Renal cortical epithelial cell (primary cell): ENCODE results near the gene S100A9. TPM values are rescaled to one million over a fixed set of nuclear protein-coding genes. Genes with fewer than 3 reads are reported as not detected.
A peak's percentile ranks its signal among the peaks of the same experiment; 100 is the strongest.
"Not testable (repeated sequence)": the region's sequence is repeated elsewhere in the genome, so short reads cannot be mapped to it uniquely, and the experiment has no call there.

Experiments used
- DNase-seq: peaks from one replicate; pipeline ENCODE4 v3.0.0-alpha.2; 2011; ENCODE audit warnings: low read depth
- total RNA-seq: library from RNA; depleted of rRNA; stranded (reverse); fragments of >200 nt; gene quantifications from 2 replicates; pipeline ENCODE4 v1.2.3, GENCODE V29; 2014

The S100A9 gene
- total RNA-seq, 1 donor from 2014 or later: 0.70 TPM

- no peak for DNase-seq
Observed at GRCh38 chr1:153344718-153345025, 13.0 kb upstream of the S100A9 start.

GRCh38 chr1:153345187-153346076, 12.2 kb upstream of the S100A9 start:
- DNase-seq: no peak

- DNase-seq: no peak
Observed at GRCh38 chr1:153346077-153346723, 11.5 kb upstream of the S100A9 start.

- DNase-seq: not testable (repeated sequence)
Observed at GRCh38 chr1:153347049-153347448, 10.6 kb upstream of the S100A9 start.

- no peak for DNase-seq
Observed at GRCh38 chr1:153347856-153348255, 9.8 kb upstream of the S100A9 start.

GRCh38 chr1:153348511-153349362, 8.9 kb upstream of the S100A9 start, which contains the start of gene PGLYRP4:
Gene PGLYRP4, minus strand, starts transcription at chr1:153348841. Its CDS starts 909 bp downstream, at chr1:153347932.
- DNase-seq: no peak

GRCh38 chr1:153349363-153350320, 8.0 kb upstream of the S100A9 start:
- DNase-seq: no peak

- DNase-seq: no peak
Observed at GRCh38 chr1:153350321-153350957, 7.2 kb upstream of the S100A9 start.

- DNase-seq: peak; percentile 46
Observed at GRCh38 chr1:153352523-153352922, 5.1 kb upstream of the S100A9 start.

- DNase-seq: no peak
Observed at GRCh38 chr1:153353226-153353947, 4.3 kb upstream of the S100A9 start.

- no peak for DNase-seq
Observed at GRCh38 chr1:153354515-153355193, 3.0 kb upstream of the S100A9 start.

- peak; percentile 32 for DNase-seq
Observed at GRCh38 chr1:153355445-153356071, 2.1 kb upstream of the S100A9 start.

GRCh38 chr1:153356392-153357075, 1.1 kb upstream of the S100A9 start:
- DNase-seq: no peak

GRCh38 chr1:153357076-153357852, 390 bp upstream of the S100A9 start:
- DNase-seq: no peak

GRCh38 chr1:153358691-153358975, 979 bp downstream of the S100A9 start:
- DNase-seq: no peak

GRCh38 chr1:153359241-153359640, 1.6 kb downstream of the S100A9 start:
- DNase-seq: no peak

- no peak for DNase-seq
Observed at GRCh38 chr1:153360190-153360589, 2.5 kb downstream of the S100A9 start.
